Right hindlimb (tissue), 1 donor: ENCODE data around the gene VWA3B.
"Not testable (repeated sequence)": the region's sequence is repeated elsewhere in the genome, so short reads cannot be mapped to it uniquely, and the experiment has no call there.

Experiments
- DNase-seq: peaks from one replicate; pipeline ENCODE4 v3.0.0-alpha.2; 2018

VWA3B gene

DNA sequence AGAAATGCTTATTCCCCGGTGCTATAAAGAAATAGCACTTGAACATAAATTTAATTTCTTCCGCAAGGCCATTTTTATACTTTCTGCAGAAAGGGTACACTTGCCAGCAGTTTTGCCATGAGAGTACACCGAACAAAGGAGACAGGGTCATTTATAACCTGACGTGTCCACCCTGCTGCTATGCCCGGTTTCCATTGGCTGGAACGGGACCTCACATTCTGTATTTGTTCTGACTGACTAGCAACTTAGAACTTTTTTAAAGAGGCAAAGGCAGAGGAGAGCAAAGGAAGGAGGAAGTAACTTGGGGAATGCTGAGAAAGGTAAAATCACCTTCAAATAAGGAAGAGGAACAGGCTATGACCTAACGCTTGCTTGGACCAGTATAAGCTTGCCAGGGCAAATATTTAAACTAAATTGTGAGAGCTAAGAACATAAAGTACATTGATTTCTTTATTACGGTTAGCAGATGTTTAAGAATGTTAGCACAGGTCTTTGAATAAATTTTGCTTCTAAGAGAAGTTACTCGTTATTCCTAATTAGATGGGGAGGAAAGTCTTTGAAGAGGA is 220.2 kb downstream of the VWA3B start:
- not testable (repeated sequence) for DNase-seq

- no peak for DNase-seq
These were observed 221.1 kb downstream of the VWA3B start for GRCh38 chr2:98308068-98308467.

- no peak for DNase-seq
These were observed 221.6 kb downstream of the VWA3B start for GRCh38 chr2:98308532-98308931.

- no peak for DNase-seq
These were observed 222.6 kb downstream of the VWA3B start for GRCh38 chr2:98309580-98309979.

GRCh38 chr2:98310010-98310409 is 223.0 kb downstream of the VWA3B start:
- no peak for DNase-seq

DNA sequence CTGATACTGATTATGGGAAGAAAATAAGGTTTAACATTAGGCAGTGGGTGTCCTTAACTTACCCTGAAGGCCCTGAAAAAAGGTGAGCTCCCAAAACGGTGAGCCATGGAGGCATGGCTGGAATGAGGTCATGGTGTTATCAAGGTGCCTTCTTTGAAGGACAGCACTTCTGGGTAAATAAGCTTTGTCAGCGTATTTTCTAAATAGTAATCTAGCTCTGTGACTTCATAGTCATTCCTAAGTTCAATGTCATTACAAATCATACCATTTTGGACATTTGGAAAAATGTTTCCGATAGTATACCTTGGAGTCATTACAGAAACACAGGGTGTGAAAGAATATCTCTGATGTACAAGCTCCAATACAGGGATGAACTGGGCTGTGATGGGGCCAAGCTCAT is 224.1 kb downstream of the VWA3B start:
- DNase-seq: no peak

GRCh38 chr2:98311771-98312545 is 225.0 kb downstream of the VWA3B start:
- DNase-seq: no peak

DNA sequence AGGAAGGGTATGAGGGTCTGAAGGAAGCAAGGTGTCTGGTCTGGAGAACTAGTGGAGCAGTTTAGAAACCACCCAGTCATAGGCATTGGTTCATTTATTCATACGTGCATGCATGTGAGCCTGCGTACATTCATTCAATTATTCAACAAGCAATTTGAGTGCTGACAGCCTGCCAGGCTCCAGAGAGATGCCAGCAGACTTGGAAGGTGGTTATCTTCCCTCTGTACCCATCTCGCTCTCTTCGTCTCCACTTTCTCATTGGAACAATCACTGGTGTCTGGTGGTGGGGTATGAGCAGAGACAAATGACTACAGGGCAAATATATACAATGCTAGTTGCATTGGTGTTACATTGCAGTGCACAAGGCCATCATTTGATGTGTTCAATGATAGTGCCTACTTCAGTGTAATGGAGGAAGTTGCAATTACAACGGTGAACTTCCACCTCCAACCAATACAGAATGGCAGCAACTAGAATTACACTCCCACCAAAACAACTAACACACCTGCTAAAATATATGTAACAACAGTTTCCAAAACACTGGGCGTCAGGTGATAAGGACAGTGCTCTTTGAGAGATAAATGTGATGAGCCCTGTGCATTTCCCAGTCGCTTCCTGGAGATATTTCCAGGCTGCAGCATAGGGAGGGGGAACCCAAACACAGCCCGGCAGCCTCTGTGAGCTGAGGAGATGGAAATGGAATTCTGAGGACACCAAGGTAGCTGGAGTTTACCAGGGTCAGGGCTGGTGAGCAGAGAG is 226.7 kb downstream of the VWA3B start:
- no peak for DNase-seq

GRCh38 chr2:98314251-98314650 is 227.3 kb downstream of the VWA3B start:
- no peak for DNase-seq

GRCh38 chr2:98315957-98316356 is 229.0 kb downstream of the VWA3B start:
- DNase-seq: no peak

DNA sequence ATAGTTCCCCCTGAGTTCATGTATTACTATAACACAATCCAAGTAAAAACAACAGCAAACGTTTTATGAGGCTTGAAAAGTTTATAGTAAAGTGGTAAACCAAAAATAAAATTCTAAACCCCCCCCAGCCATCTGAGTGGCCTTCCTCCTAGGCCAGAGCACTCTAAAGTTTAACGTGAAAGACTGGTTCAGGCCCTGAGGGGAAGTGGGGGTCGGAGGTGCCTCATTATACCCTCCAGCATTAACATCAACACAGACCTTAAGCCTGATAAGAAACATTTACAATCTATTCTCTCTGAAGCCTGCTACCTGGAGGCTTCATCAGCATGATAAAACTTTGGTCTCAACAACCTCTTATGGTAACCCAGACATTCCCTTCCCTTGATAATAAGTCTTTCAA is 230.2 kb downstream of the VWA3B start:
- DNase-seq: no peak

DNA sequence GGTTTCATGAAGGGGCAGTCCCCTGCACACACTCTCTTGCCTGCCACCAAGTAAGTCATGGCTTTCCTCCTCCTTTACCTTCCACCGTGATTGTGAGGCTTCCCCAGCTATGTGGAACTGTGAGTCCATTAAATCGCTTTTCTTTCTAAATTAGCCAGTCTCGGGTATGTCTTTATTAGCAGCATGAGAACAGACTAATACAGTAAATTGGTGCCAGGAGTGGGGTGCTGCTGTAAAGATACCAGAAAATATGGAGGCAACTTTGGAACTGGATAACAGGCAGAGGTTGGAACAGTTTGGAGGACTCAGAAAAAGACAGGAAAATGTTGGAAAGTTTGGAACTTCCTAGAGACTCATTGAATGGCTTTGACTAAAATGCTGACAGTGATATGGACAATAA is 233.2 kb downstream of the VWA3B start:
- not testable (repeated sequence) for DNase-seq

DNA sequence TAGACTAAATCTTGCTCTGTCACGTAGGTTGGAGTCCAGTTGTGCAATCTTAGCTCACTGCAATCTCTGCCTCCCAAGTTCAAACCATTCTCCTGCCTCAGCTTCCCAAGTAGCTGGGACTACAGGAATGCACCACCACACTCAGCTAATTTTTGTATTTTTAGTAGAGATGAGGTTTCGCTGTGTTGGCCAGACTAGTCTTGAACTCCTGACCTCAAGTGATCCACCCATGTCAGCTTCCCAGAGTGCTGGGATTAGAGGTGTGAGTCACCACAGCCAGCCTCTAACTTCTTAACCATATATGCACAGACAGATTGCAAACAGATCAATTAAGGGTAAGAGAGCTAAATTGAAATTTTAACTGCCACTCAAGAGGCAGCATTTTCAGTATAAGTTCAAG is 237.2 kb downstream of the VWA3B start:
- no peak for DNase-seq

- no peak for DNase-seq
These were observed 240.8 kb downstream of the VWA3B start for GRCh38 chr2:98327776-98328175.

DNA sequence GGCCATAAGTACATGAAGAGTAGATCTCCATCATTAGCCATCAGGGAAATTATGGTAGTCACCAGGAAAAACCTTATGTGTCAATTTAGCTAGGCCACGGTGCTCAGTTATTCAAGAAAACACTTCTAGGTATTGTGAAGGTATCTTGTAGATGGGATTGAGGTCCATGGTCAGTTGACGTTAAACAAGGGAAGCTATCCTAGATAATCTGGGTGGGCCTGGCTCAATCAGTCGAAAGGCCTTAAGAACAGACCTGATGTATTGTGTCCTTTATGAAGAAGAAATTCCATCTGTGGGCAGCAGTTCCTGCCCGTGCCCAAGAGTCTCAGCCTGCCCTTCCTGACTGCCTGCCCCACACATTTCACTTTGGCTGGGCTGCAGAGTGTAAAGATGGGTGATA is 242.6 kb downstream of the VWA3B start:
- no peak for DNase-seq

DNA sequence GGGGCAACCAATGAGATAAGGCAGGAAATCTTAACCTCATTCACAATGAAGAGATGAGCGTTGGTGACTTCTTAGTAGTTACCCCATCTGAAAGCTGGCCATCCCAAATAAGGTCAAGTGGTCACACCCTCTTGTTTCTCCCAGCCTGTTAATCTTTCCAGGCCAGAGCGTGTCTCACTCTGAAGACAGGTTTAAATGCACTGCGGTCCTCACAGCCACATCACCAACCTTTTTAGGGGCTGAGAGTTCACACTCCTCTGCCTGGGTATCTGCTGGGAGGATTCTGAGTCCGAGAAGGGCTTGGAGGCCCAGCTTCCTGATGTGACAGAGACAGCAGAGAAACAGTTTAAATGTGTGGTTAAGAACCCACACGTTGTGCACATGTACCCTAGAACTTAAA is 246.0 kb downstream of the VWA3B start:
- DNase-seq: no peak

GRCh38 chr2:98333922-98334321 is 247.0 kb downstream of the VWA3B start:
- no peak for DNase-seq

- DNase-seq: no peak
These were observed 247.6 kb downstream of the VWA3B start for GRCh38 chr2:98334439-98335078.

DNA sequence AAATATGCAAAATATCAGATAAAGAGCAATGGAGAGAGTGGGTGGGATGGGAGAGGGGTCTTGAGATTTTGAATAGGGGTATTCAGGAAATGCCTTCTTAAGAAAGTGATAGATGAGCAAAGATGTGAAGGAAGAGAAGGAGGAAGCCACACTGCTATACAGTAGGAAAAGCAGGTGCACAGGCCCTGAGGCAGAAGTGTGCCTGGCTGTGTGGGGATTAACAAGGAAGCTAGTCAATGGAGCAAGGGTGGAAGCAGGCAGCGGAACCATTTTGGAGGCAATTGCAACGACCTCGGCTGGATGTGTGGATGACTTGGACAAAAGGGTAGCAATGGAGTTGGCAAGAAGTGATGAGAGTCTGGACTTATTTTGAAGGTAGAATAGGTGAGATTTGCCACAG is 248.3 kb downstream of the VWA3B start:
- no peak for DNase-seq

- no peak for DNase-seq
These were observed 254.3 kb downstream of the VWA3B start for GRCh38 chr2:98341241-98341640.

GRCh38 chr2:98343285-98343684 is 256.3 kb downstream of the VWA3B start:
- DNase-seq: no peak

- DNase-seq: peak; percentile 72
These were observed 259.6 kb downstream of the VWA3B start, which contains the start of gene CNGA3 for GRCh38 chr2:98346311-98347236. Gene CNGA3 (plus strand): TSS chr2:98346456. CDS start chr2:98369976, 23,520 bp downstream.
